HG03066 (cell line): ENCODE measurements around the gene BDNF.

Source experiments
- ATAC-seq: cut with Tn5 transposase; IDR thresholded peaks from one replicate; pipeline ENCODE4 v1.9.1; 2021; ENCODE audit warnings: low read depth; ENCODE audit not compliant: unreplicated experiment

BDNF gene

DNA sequence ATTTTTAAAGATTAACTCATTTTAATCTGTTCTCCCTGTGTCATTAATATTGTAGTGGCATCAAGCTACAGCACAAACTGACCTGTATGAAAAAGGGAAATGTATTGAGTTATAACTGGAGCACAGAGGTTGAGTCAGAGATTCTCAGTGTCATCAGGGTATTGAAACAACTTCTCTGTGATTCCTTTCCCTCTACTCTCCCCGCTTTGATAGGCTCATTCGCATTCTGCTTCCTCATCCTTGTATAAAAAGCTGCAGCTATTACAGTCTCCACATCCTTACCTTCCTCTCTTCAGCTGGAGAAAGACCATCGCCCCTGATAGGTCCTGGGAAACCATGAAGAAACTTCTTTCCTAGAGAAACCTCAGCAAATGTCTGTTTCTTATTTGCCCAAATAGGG is 90.0 kb downstream of the BDNF start:
- ATAC-seq = no peak

DNA sequence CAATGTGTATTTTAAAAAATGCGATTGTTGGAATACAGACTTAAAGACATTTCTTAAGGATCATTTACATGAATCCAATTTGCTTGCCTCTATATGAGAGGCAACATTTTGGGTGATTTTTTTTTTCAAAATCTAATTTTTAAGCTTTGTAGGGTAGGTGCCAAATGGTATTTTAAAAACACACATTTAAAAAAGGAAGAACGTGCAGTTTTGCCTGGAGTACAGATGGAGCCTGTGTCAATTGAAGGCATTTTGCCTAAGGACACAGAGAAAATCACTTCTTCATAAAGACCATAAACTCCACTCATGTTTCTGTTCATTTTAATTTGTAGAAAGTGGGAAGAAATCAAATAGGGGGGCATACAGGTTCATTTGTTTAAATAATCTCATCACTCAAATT is 91.3 kb downstream of the BDNF start:
- ATAC-seq = no peak

DNA sequence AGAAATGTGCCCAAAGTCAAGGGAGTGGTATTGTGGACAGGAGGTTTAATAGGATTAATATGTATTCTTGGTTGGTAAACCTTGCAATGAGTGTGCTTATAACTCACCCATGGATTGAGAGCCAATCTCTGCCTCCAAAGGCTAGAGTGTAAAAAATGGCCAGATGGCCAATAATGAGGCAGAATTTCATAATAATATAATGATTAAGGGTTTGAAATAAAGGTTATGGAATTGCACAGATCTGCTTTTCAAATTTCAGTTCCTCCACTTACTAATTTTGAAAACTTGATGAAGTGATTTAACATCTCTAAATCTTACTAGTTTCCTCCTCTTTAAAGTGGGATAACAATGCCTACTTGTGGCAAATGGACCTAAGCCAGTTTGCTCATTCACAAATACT is 94.8 kb downstream of the BDNF start:
- ATAC-seq = no peak
